Esophagus squamous epithelium (tissue), 5 donors: ENCODE data around the gene F12. TPM values are rescaled to one million over a fixed set of nuclear protein-coding genes. Genes with fewer than 3 reads are reported as not detected.

Source experiments
- DNase-seq: peaks from one replicate; lab custom pipeline; 2025; lab: John Stamatoyannopoulos, UW
- H3K27ac ChIP-seq, 4 donors: fragments of 200-600 bp; sonication (generic); one replicate each; pipeline ENCODE4 v1.5.1; 2016 to 2019; ENCODE audit warnings: mild to moderate bottlenecking in 1 of 4
- H3K27me3 ChIP-seq, 4 donors: fragments of 200-600 bp; sonication (generic); 1 replicate in 3 of 4; 2 replicates in 1 of 4; pipeline versions ENCODE4 v1.5.1 to v1.6.0; 2017 to 2021; ENCODE audit warnings: antibody characterized with exemption in 1 of 4
- H3K36me3 ChIP-seq, 3 donors: fragments of 200-600 bp; sonication (generic); one replicate each; pipeline ENCODE4 v1.5.1; 2016 to 2019
- H3K4me1 ChIP-seq, 3 donors: fragments of 200-600 bp; sonication (generic); one replicate each; pipeline ENCODE4 v1.5.1; 2017 to 2019
- H3K4me3 ChIP-seq, 4 donors: fragments of 200-600 bp; sonication (generic); 1 replicate in 3 of 4; 2 replicates in 1 of 4; pipeline ENCODE4 v1.5.1; 2016 to 2019; ENCODE audit warnings: mild to moderate bottlenecking in 2 of 4, moderate library complexity in 1 of 4
- H3K9me3 ChIP-seq, 3 donors: fragments of 200-600 bp; sonication (generic); one replicate each; pipeline ENCODE4 v1.5.1; 2016 to 2019
- POLR2A ChIP-seq, 4 donors: fragments of 450-650 bp; IDR thresholded peaks; one replicate each; pipeline ENCODE4 v1.6.1; 2017; ENCODE audit warnings: antibody characterized with exemption in 4 of 4, mild to moderate bottlenecking in 4 of 4, moderate library complexity in 3 of 4
- WGBS, 2 donors: methylation state at CpG; one replicate each; pipeline ENCODE4 v1.1.5; 2018; 5-methylcytosine and 5-hydroxymethylcytosine counted together
- intact Hi-C: fragments of 100-400 bp; cut with DNase I; formaldehyde crosslinking; loops from one replicate; pipeline ENCODE4 v1.15.0; 2022
- total RNA-seq, 4 donors: library from RNA; depleted of rRNA; stranded (reverse); fragments of >200 nt; gene quantifications; one replicate each; pipeline ENCODE4 v1.1.0, GENCODE V29; 2016
- TF ChIP-seq, protein P1 (sequence below), 6 experiments: fragments of 450-650 bp in 4 of 6; fragments of 200-600 bp in 2 of 6; sonication (generic) in 2 of 6; IDR thresholded peaks; one replicate each; pipeline ENCODE4 v1.5.1; 2016 to 2019; ENCODE audit warnings: antibody characterized with exemption in 6 of 6, mild to moderate bottlenecking in 4 of 6, moderate library complexity in 4 of 6
- donor health status: DM: yes; HTN: yes; CAD: no.

Gene F12
- total RNA-seq, 4 donors from 2014 or later = 10.7 to 25.4 (median 19.6) TPM

- H3K36me3 ChIP-seq = peaks cover 0 to 12% (median 4%) of the 10 kb centered on the region in 3 donors
- no peaks in the 10 kb centered on the region for H3K9me3 ChIP-seq
- WGBS, 2 donors = 6 to 13% methylated on average over 13 to 15 of the region's 31 CpGs
- intact Hi-C loops = loop anchor here (5.0 to 10.0 kb wide), 2 partner anchors 47 to 139 kb away; partner anchors contain the start of genes F12 and MXD3
- peak overlapping the region; percentile 43 to 76 (median 60) for H3K4me3 ChIP-seq
- no peak for DNase-seq
- H3K4me1 ChIP-seq = peaks cover 39 to 77% (median 45%) of the 10 kb centered on the region in 3 donors
- peak overlapping the region; percentile 68 to 91 (median 80) for H3K27ac ChIP-seq
- no peak for TF ChIP-seq POLR2A (IDR thresholded peaks at IDR 0.05)
- TF ChIP-seq, protein P1, sequence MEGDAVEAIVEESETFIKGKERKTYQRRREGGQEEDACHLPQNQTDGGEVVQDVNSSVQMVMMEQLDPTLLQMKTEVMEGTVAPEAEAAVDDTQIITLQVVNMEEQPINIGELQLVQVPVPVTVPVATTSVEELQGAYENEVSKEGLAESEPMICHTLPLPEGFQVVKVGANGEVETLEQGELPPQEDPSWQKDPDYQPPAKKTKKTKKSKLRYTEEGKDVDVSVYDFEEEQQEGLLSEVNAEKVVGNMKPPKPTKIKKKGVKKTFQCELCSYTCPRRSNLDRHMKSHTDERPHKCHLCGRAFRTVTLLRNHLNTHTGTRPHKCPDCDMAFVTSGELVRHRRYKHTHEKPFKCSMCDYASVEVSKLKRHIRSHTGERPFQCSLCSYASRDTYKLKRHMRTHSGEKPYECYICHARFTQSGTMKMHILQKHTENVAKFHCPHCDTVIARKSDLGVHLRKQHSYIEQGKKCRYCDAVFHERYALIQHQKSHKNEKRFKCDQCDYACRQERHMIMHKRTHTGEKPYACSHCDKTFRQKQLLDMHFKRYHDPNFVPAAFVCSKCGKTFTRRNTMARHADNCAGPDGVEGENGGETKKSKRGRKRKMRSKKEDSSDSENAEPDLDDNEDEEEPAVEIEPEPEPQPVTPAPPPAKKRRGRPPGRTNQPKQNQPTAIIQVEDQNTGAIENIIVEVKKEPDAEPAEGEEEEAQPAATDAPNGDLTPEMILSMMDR (IDR thresholded peaks at IDR 0.05) = no peak
- peaks cover 0 to 36% (median 0%) of the 10 kb centered on the region in 4 donors for H3K27me3 ChIP-seq
Observed at GRCh38 chr5:177453852-177454396, 44.6 kb upstream of the F12 start.

GRCh38 chr5:177452688-177453638 lies 43.6 kb upstream of the F12 start:
- Histone ChIP-seq H3K27ac (peak overlapping the region in 3 of 4 donors; percentile 68 to 91 (median 77)), H3K36me3 (peaks cover 0 to 3% (median 0%) of the 10 kb centered on the region in 3 donors), H3K9me3 (no peaks in the 10 kb centered on the region), H3K4me3 (no peak overlapping the region), H3K27me3 (peaks cover 0 to 46% (median 0%) of the 10 kb centered on the region in 4 donors), H3K4me1 (peaks cover 42 to 85% (median 48%) of the 10 kb centered on the region in 3 donors)
- DNase-seq = no peak
- 45 to 61% methylated on average over 12 of the region's 17 CpGs for WGBS, 2 donors
- intact Hi-C loops = loop anchor here (5.0 to 10.0 kb wide), 2 partner anchors 46 to 138 kb away; partner anchors contain the start of genes F12 and MXD3
- TF ChIP-seq, protein P1 (IDR thresholded peaks at IDR 0.05) = peak in 2 of 6 experiments; percentile 7 to 34
- no peak for TF ChIP-seq POLR2A (IDR thresholded peaks at IDR 0.05)

GRCh38 chr5:177450667-177451424 lies 41.5 kb upstream of the F12 start:
- H3K9me3 ChIP-seq = no peaks in the 10 kb centered on the region
- H3K36me3 ChIP-seq = no peaks in the 10 kb centered on the region
- peaks cover 43 to 87% (median 56%) of the 10 kb centered on the region in 3 donors for H3K4me1 ChIP-seq
- H3K27ac ChIP-seq = no peak overlapping the region
- H3K27me3 ChIP-seq = peaks cover 0 to 62% (median 0%) of the 10 kb centered on the region in 4 donors
- no peak overlapping the region for H3K4me3 ChIP-seq
- WGBS, 2 donors = 89 to 92% methylated on average over 5 to 6 of the region's 10 CpGs
- TF ChIP-seq, protein P1 (IDR thresholded peaks at IDR 0.05) = no peak
- no peak for TF ChIP-seq POLR2A (IDR thresholded peaks at IDR 0.05)
- no peak for DNase-seq
- intact Hi-C loops = loop anchor here (5.0 to 10.0 kb wide), 2 partner anchors 44 to 136 kb away; partner anchors contain the start of genes F12 and MXD3

DNA sequence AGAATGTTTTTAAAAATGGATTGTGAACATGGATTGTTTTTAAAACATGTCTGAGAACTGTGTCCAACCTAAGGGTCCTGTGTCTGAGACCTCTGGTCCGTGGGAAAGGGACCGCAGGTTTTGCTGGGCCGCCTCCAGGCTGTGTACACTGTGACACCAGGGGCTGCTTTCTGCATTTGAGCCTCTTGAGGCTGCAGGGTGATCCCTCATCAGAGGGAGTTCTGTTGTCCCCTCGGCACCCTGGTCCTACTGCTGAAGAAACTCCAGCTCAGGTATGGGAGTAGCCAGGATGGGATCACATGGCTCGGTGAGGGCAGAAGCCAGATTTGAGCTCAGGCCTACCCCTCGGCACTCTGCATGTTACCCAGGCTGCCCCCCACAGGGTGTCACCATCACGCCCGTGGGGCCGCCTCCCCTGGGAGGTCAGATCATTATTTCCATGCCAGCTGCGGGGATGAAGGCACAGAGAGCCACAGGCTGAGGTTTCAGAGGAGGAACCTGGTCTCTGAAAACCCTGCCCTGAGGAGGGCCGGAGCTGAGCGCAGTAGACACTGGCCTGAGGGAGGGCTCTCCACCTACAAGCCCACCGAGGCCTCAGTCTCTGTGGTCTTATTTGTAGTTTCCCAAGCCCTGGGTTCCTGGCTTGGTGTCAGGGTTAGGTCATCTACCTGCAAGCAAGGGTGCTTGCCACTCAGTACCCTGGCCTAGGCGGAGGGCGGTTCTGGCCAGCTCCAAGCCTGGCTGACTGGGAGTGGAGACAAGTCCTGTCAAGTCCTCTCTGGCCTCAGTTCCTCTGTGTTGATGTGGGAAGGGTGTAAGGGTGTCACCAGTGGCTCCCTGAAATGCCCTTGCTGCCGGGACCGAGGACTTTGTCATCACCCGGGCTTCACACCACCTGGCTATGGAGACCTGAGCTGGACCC lies 40.0 kb upstream of the F12 start:
- 82 to 84% methylated on average over 5 to 7 of the region's 18 CpGs for WGBS, 2 donors
- no peak overlapping the region for H3K4me3 ChIP-seq
- H3K9me3 ChIP-seq = no peaks in the 10 kb centered on the region
- intact Hi-C loops = loop anchor here (5.0 to 10.0 kb wide), 2 partner anchors 42 to 135 kb away; partner anchors contain the start of genes F12 and MXD3
- TF ChIP-seq, protein P1 (IDR thresholded peaks at IDR 0.05) = peak in 1 of 6 experiments; percentile 4
- TF ChIP-seq POLR2A (IDR thresholded peaks at IDR 0.05) = no peak
- peak overlapping the region in 1 of 4 donors; percentile 37 for H3K27ac ChIP-seq
- H3K4me1 ChIP-seq = peaks cover 45 to 87% (median 46%) of the 10 kb centered on the region in 3 donors
- H3K36me3 ChIP-seq = no peaks in the 10 kb centered on the region
- DNase-seq = no peak
- peaks cover 0 to 62% (median 0%) of the 10 kb centered on the region in 4 donors for H3K27me3 ChIP-seq
